HepG2 (cell line): ENCODE data around the gene COA4. TPM values are rescaled to one million over a fixed set of nuclear protein-coding genes. Genes with fewer than 3 reads are reported as not detected.

ENCODE experiments used
- ATAC-seq: fragments of 200-7000 bp; cut with Tn5 transposase; 3 replicates; pipeline ENCODE4 v1.9.1; 2020; ENCODE audit warnings: mild to moderate bottlenecking, moderate library complexity
- BruUV-seq: library from RNA; stranded (reverse); fragments of 400-500 nt; replicated peaks from 2 replicates; lab custom pipeline; 2021; lab: Mats Ljungman, UMichigan
- CTCF ChIA-PET: fragments of 300-600 bp; formaldehyde crosslinking; extraction: SDS; loops from one replicate; lab custom pipeline; 2021; ENCODE audit warnings: low total read pairs, inconsistent platforms, low intra/inter-chr PET ratio; lab: Yijun Ruan, JAX
- POLR2A ChIA-PET: fragments of 350-600 bp; sonication (Branson Sonifier 250); formaldehyde crosslinking; loops from one replicate; lab custom pipeline; 2020; ENCODE audit warnings: antibody characterized with exemption, inconsistent platforms; lab: Yijun Ruan, JAX
- DNase-seq: peaks from one replicate; pipeline ENCODE4 v3.0.0-alpha.2; 2015; ENCODE audit warnings: low spot score
- FAIRE-seq: peaks from 3 replicates; lab custom pipeline; 2011; peaks lifted over from hg19 to GRCh38; lab: Jason Lieb, UNC
- H2AFZ ChIP-seq: one replicate; pipeline ENCODE4 v1.6.1; 2011; ENCODE audit warnings: low read length, inconsistent platforms
- H3K27ac ChIP-seq: fragments of 300-600 bp; 3 replicates; pipeline ENCODE4 v1.8.0; 2011; ENCODE audit warnings: mixed run types, mild to moderate bottlenecking, mixed read lengths, low read length, inconsistent platforms; ENCODE audit not compliant: insufficient read depth; ENCODE audit errors: extremely low read length
- H3K27me3 ChIP-seq, 2 experiments: fragments of 200-600 bp in 1 of 2; 2 replicates in 1 of 2; 3 replicates in 1 of 2; pipeline versions ENCODE4 v1.6.0 to v1.8.0; 2011; ENCODE audit warnings: low read length in 2 of 2, mild to moderate bottlenecking in 2 of 2, moderate library complexity in 2 of 2, inconsistent platforms in 1 of 2; ENCODE audit not compliant: insufficient read depth in 2 of 2, control insufficient read depth in 1 of 2
- H3K36me3 ChIP-seq, 2 experiments: fragments of 200-600 bp in 1 of 2; replicated peaks in 1 of 2; 2 replicates in 1 of 2; 3 replicates in 1 of 2; pipeline versions ENCODE4 v1.5.1 to v1.8.0; 2011; ENCODE audit warnings: low read length in 2 of 2, inconsistent platforms in 1 of 2; ENCODE audit not compliant: insufficient read depth in 2 of 2, control insufficient read depth in 1 of 2
- H3K4me1 ChIP-seq: 2 replicates; pipeline ENCODE4 v1.5.1; 2012; ENCODE audit warnings: low read length, inconsistent platforms; ENCODE audit not compliant: insufficient read depth
- H3K4me2 ChIP-seq: 2 replicates; pipeline ENCODE4 v1.6.0; 2011; ENCODE audit warnings: low read depth, low read length, inconsistent platforms
- H3K4me3 ChIP-seq, 3 experiments: fragments of 200-600 bp in 1 of 3; sonication (generic), shearing (Covaris generic) in 1 of 3; replicated peaks in 1 of 3; 2 replicates each; pipeline ENCODE4 v1.5.1; 2011 to 2016; ENCODE audit warnings: low read length in 3 of 3, inconsistent platforms in 2 of 3, low read depth in 2 of 3, mild to moderate bottlenecking in 2 of 3, control low read depth in 1 of 3, mixed read lengths in 1 of 3; ENCODE audit not compliant: insufficient read depth in 1 of 3
- H3K79me2 ChIP-seq: one replicate; pipeline ENCODE4 v1.6.1; 2011; ENCODE audit warnings: low read length, inconsistent platforms; ENCODE audit not compliant: insufficient read depth
- H3K9ac ChIP-seq: 2 replicates; pipeline ENCODE4 v1.6.0; 2011; ENCODE audit warnings: mild to moderate bottlenecking, low read depth, low read length, inconsistent platforms; ENCODE audit not compliant: insufficient read depth
- H3K9me3 ChIP-seq: 2 replicates; pipeline ENCODE4 v1.5.1; 2012; ENCODE audit warnings: mild to moderate bottlenecking, low read length
- H4K20me1 ChIP-seq: 2 replicates; pipeline ENCODE4 v1.6.0; 2011; ENCODE audit warnings: inconsistent platforms, mild to moderate bottlenecking, low read length, moderate library complexity; ENCODE audit not compliant: insufficient read depth
- ETV5 ChIP-seq: IDR thresholded peaks from 2 replicates; pipeline ENCODE4 v1.6.1; 2018; ENCODE audit warnings: missing biosample characterization, missing genetic modification reagents, inconsistent platforms, borderline replicate concordance
- MIER2 ChIP-seq: IDR thresholded peaks from 2 replicates; pipeline ENCODE4 v1.6.1; 2016; ENCODE audit warnings: missing biosample characterization, missing genetic modification reagents
- NFE2L1 ChIP-seq: sonication (generic); formaldehyde crosslinking; IDR thresholded peaks from 2 replicates; pipeline ENCODE4 v1.4.0; 2020; ENCODE audit warnings: missing genetic modification reagents, mild to moderate bottlenecking, borderline replicate concordance
- ZFP91 ChIP-seq: sonication (generic); formaldehyde crosslinking; IDR thresholded peaks from 2 replicates; pipeline ENCODE4 v1.9.0; 2022; ENCODE audit warnings: missing genetic modification reagents, mild to moderate bottlenecking, borderline replicate concordance
- ZNF770 ChIP-seq: sonication (generic); formaldehyde crosslinking; IDR thresholded peaks from 2 replicates; pipeline ENCODE4 v1.5.0; 2020; ENCODE audit warnings: mild to moderate bottlenecking, missing genetic modification reagents
- ZNF777 ChIP-seq: sonication (generic); formaldehyde crosslinking; IDR thresholded peaks from 2 replicates; pipeline ENCODE4 v1.4.0; 2020; ENCODE audit warnings: missing genetic modification reagents
- ZUFSP ChIP-seq: sonication (generic); formaldehyde crosslinking; IDR thresholded peaks from 2 replicates; pipeline ENCODE4 v1.9.0; 2021; ENCODE audit warnings: missing genetic modification reagents, mild to moderate bottlenecking, borderline replicate concordance
- WGBS: methylation state at CpG from one replicate; pipeline ENCODE4 v1.1.6; 2017; ENCODE audit warnings: low lambda C conversion rate; 5-methylcytosine and 5-hydroxymethylcytosine counted together
- in situ Hi-C: cut with HindIII; loops from 2 replicates; pipeline ENCODE4 v1.10.0; 2017; ENCODE audit warnings: low pct_unique_long_range_greater_than_20kb; ENCODE audit not compliant: extremely low pct_ligation_motif_present
- intact Hi-C: fragments of 100-400 bp; cut with micrococcal nuclease; formaldehyde crosslinking; loops from one replicate; pipeline ENCODE4 v1.10.0; 2022; ENCODE audit not compliant: unreplicated experiment
- polyA plus RNA-seq, 8 experiments: library from polyadenylated mRNA; depleted of rRNA in 3 of 8; stranded (reverse) in 7 of 8; unstranded in 1 of 8; fragments of >200 nt; fragmentation: Illumina TruSeq in 4 of 8; extraction: Trizol in 4 of 8; gene quantifications; 2 replicates each; pipeline versions ENCODE4 v1.2.1 to v1.2.3, GENCODE V29; 2011 to 2016; ENCODE audit warnings: low read depth in 4 of 8, missing spikeins in 1 of 8, mixed read lengths in 1 of 8; ENCODE audit not compliant: insufficient read depth in 1 of 8
- total RNA-seq, 5 experiments: library from RNA; depleted of rRNA; stranded (reverse); fragments of >200 nt; fragmentation: Illumina TruSeq; extraction: Trizol; gene quantifications; 2 replicates each; pipeline ENCODE4 v1.2.3, GENCODE V29; 2016; ENCODE audit warnings: low read depth in 1 of 5

COA4 gene
- total and polyA plus RNA-seq, 2 of the 13 experiments (the other 11 are each of a cell fraction or from before 2014, with no cell fraction given), result 107 to 109 TPM

GRCh38 chr11:73912026-73912425 is 35.4 kb upstream of the COA4 start:
- Histone ChIP-seq H3K79me2 (no peaks in the 10 kb centered on the region), H3K36me3 (peaks cover 9 to 54% of the 10 kb centered on the region in 2 experiments; a peak in 4 of 5 replicates), H3K9me3 (no peaks in the 10 kb centered on the region), H4K20me1 (no peaks in the 10 kb centered on the region), H3K4me2 (no peak overlapping the region), H2AFZ (no peak overlapping the region), H3K4me1 (0 out of 2 replicates have a peak, but pooled peaks cover 9% of the 10 kb centered on the region), H3K27me3 (no peaks in the 10 kb centered on the region), H3K9ac (no peak overlapping the region), H3K4me3 (no peak overlapping the region), H3K27ac (no peak overlapping the region)
- WGBS, result 95% methylated on average over 2 of the region's 2 CpGs
- no peak for ATAC-seq
- ChIA-PET CTCF (no interaction called here), POLR2A (no interaction called here)
- in situ Hi-C loops (no loop called here), intact Hi-C loops (no loop called here)
- BruUV-seq, result no TSS peak
- FAIRE-seq, result no peak
- no peak for DNase-seq
- TF ChIP-seq ZNF777 (CRISPR knock-in tag), result no peak
- no peak for TF ChIP-seq MIER2 (CRISPR knock-in tag)
- TF ChIP-seq ZNF770 (CRISPR knock-in tag), result no peak
- no peak for TF ChIP-seq ETV5 (CRISPR knock-in tag)
- no peak for TF ChIP-seq ZUFSP (CRISPR knock-in tag)
- TF ChIP-seq NFE2L1, result no peak
- TF ChIP-seq ZFP91 (CRISPR knock-in tag), result no peak
